Suprapubic skin (tissue), 4 donors: Measurements from ENCODE around the gene GRIN2A. TPM values are rescaled to one million over a fixed set of nuclear protein-coding genes. Genes with fewer than 3 reads are reported as not detected.

Experiments
- DNase-seq, 2 donors: peaks; one replicate each; pipeline ENCODE4 v3.0.0-alpha.2; 2019; ENCODE audit warnings: low spot score in 2 of 2
- H3K27ac ChIP-seq: fragments of 200-600 bp; sonication (generic); one replicate; pipeline ENCODE4 v1.5.1; 2019
- H3K27me3 ChIP-seq: fragments of 200-600 bp; sonication (generic); one replicate; pipeline ENCODE4 v1.5.1; 2019
- H3K36me3 ChIP-seq: fragments of 200-600 bp; sonication (generic); one replicate; pipeline ENCODE4 v1.5.1; 2019
- H3K4me1 ChIP-seq: fragments of 200-600 bp; sonication (generic); one replicate; pipeline ENCODE4 v1.5.1; 2019
- H3K4me3 ChIP-seq: fragments of 200-600 bp; sonication (generic); one replicate; pipeline ENCODE4 v1.5.1; 2019; ENCODE audit warnings: mild to moderate bottlenecking
- H3K9me3 ChIP-seq: fragments of 200-600 bp; sonication (generic); one replicate; pipeline ENCODE4 v1.5.1; 2019
- CTCF ChIP-seq, 2 donors: fragments of 200-600 bp in 1 of 2; fragments of 450-650 bp in 1 of 2; sonication (generic) in 1 of 2; IDR thresholded peaks; one replicate each; pipeline ENCODE4 v1.5.1; 2016 to 2019; ENCODE audit warnings: antibody characterized with exemption in 2 of 2, mild to moderate bottlenecking in 1 of 2, moderate library complexity in 1 of 2
- EP300 ChIP-seq: sonication (generic); formaldehyde crosslinking; IDR thresholded peaks from one replicate; pipeline ENCODE4 v1.6.1; 2017; ENCODE audit warnings: antibody characterized with exemption
- POLR2A ChIP-seq, 2 donors: fragments of 450-650 bp; IDR thresholded peaks; one replicate each; pipeline ENCODE4 v1.6.1; 2017; ENCODE audit warnings: antibody characterized with exemption in 2 of 2, mild to moderate bottlenecking in 2 of 2, moderate library complexity in 2 of 2
- POLR2AphosphoS5 ChIP-seq, 3 donors: sonication (generic); formaldehyde crosslinking; IDR thresholded peaks; one replicate each; pipeline ENCODE4 v1.6.1; 2017; ENCODE audit warnings: antibody characterized with exemption in 3 of 3
- WGBS: methylation state at CpG from one replicate; pipeline ENCODE4 v1.1.5; 2018; 5-methylcytosine and 5-hydroxymethylcytosine counted together
- total RNA-seq, 4 donors: library from RNA; depleted of rRNA; stranded (reverse); fragments of >200 nt; gene quantifications; one replicate each; pipeline ENCODE4 v1.1.0, GENCODE V29; 2016

GRIN2A gene
- total RNA-seq, 4 donors from 2014 or later, result 0.08 to 5.4 (median 1.3) TPM

- H3K4me1 ChIP-seq, result no peaks in the 10 kb centered on the region
- H3K27me3 ChIP-seq, result peaks cover 23% of the 10 kb centered on the region
- H3K4me3 ChIP-seq, result no peak overlapping the region
- no peaks in the 10 kb centered on the region for H3K36me3 ChIP-seq
- 82% methylated on average over 6 of the region's 6 CpGs for WGBS
- H3K27ac ChIP-seq, result no peak overlapping the region
- H3K9me3 ChIP-seq, result no peaks in the 10 kb centered on the region
- DNase-seq, result no peak
- TF ChIP-seq POLR2AphosphoS5 (IDR thresholded peaks at IDR 0.05) (no peak), POLR2A (IDR thresholded peaks at IDR 0.05) (no peak), EP300 (no peak), CTCF (IDR thresholded peaks at IDR 0.05) (no peak)
Measured at GRCh38 chr16:10225653-10226052, 43.4 kb upstream of the GRIN2A start.

- Histone ChIP-seq H3K27ac (no peak overlapping the region), H3K36me3 (no peaks in the 10 kb centered on the region), H3K27me3 (peaks cover 23% of the 10 kb centered on the region), H3K4me3 (no peak overlapping the region), H3K9me3 (no peaks in the 10 kb centered on the region), H3K4me1 (no peaks in the 10 kb centered on the region)
- no peak for DNase-seq
- WGBS, result 76% methylated on average over 4 of the region's 4 CpGs
- TF ChIP-seq EP300 (no peak), POLR2AphosphoS5 (IDR thresholded peaks at IDR 0.05) (no peak), POLR2A (IDR thresholded peaks at IDR 0.05) (no peak), CTCF (IDR thresholded peaks at IDR 0.05) (no peak)
Measured at GRCh38 chr16:10224850-10225249, 42.6 kb upstream of the GRIN2A start.

- peaks cover 26% of the 10 kb centered on the region for H3K27me3 ChIP-seq
- H3K27ac ChIP-seq, result no peak overlapping the region
- 62% methylated on average over 3 of the region's 3 CpGs for WGBS
- no peak for TF ChIP-seq CTCF (IDR thresholded peaks at IDR 0.05)
- no peak for TF ChIP-seq POLR2A (IDR thresholded peaks at IDR 0.05)
- no peak for TF ChIP-seq POLR2AphosphoS5 (IDR thresholded peaks at IDR 0.05)
- no peak for TF ChIP-seq EP300
- DNase-seq, result no peak
- H3K4me3 ChIP-seq, result no peak overlapping the region
- H3K9me3 ChIP-seq, result no peaks in the 10 kb centered on the region
- H3K36me3 ChIP-seq, result no peaks in the 10 kb centered on the region
- H3K4me1 ChIP-seq, result no peaks in the 10 kb centered on the region
Measured at GRCh38 chr16:10220942-10221341, 38.7 kb upstream of the GRIN2A start.

- no peak for TF ChIP-seq EP300
- TF ChIP-seq POLR2AphosphoS5 (IDR thresholded peaks at IDR 0.05), result no peak
- no peak for TF ChIP-seq POLR2A (IDR thresholded peaks at IDR 0.05)
- no peak for TF ChIP-seq CTCF (IDR thresholded peaks at IDR 0.05)
- 52% methylated on average over 4 of the region's 4 CpGs for WGBS
- Histone ChIP-seq H3K9me3 (no peaks in the 10 kb centered on the region), H3K36me3 (no peaks in the 10 kb centered on the region), H3K27me3 (peaks cover 26% of the 10 kb centered on the region), H3K4me1 (no peaks in the 10 kb centered on the region), H3K27ac (no peak overlapping the region), H3K4me3 (no peak overlapping the region)
- no peak for DNase-seq
Measured at GRCh38 chr16:10219742-10220141, 37.5 kb upstream of the GRIN2A start.

- Histone ChIP-seq H3K9me3 (no peaks in the 10 kb centered on the region), H3K4me3 (no peak overlapping the region), H3K27me3 (peaks cover 21% of the 10 kb centered on the region), H3K4me1 (no peaks in the 10 kb centered on the region), H3K27ac (no peak overlapping the region), H3K36me3 (no peaks in the 10 kb centered on the region)
- TF ChIP-seq POLR2A (IDR thresholded peaks at IDR 0.05), result no peak
- TF ChIP-seq CTCF (IDR thresholded peaks at IDR 0.05), result no peak
- WGBS, result 68% methylated on average over 14 of the region's 15 CpGs
- no peak for DNase-seq
Measured at GRCh38 chr16:10218490-10219206, 36.4 kb upstream of the GRIN2A start.
